ENCODE data around the gene TIGD6. TPM values are rescaled to one million over a fixed set of nuclear protein-coding genes. Genes with fewer than 3 reads are reported as not detected.

The TIGD6 gene
- total and polyA plus RNA-seq, 9 of the 15 experiments (the other 6 are each of a cell fraction or from before 2014, with no cell fraction given), result 1.8 to 6.3 (median 3.9) TPM

GRCh38 chr5:150001660-150002486 lies 1.4 kb upstream of the TIGD6 start (continued):
- TF ChIP-seq JUND (IDR thresholded peaks at IDR 0.05; ENCODE audit: borderline replicate concordance, low read depth, low read length), result no peak
- TF ChIP-seq JUND (tag; IDR thresholded peaks at IDR 0.05; ENCODE audit: borderline replicate concordance, low read depth, low read length), result 0 out of 3 replicates have a peak, but pooled peaks have one; percentile 18
- TF ChIP-seq ATF1 (CRISPR knock-in tag; IDR thresholded peaks at IDR 0.05), result no peak
- 0 out of 2 replicates have a peak, but pooled peaks have one; percentile 14 for TF ChIP-seq ATF1 (tag; IDR thresholded peaks at IDR 0.05)
- TF ChIP-seq NR2C1 (IDR thresholded peaks at IDR 0.05), result no peak
- no peak for TF ChIP-seq NR2C1 (tag; IDR thresholded peaks at IDR 0.05)
- TF ChIP-seq TAL1 (IDR thresholded peaks at IDR 0.05), result no peak
- 0 out of 2 replicates have a peak, but pooled peaks have one; percentile 9 for TF ChIP-seq CEBPB (tag; IDR thresholded peaks at IDR 0.05)
- TF ChIP-seq RAD21 (CRISPR knock-in tag; conservative IDR thresholded peaks at IDR 0.05 in 1 of 2, IDR thresholded peaks at IDR 0.05 in 1 of 2), result peak in 1 of 2 experiments; percentile 42; a peak in 2 of 4 replicates
- no peak for TF ChIP-seq ZC3H4 (CRISPR knock-in tag; IDR thresholded peaks at IDR 0.05; ENCODE audit: borderline replicate concordance)
- no peak for TF ChIP-seq NR2C2 (CRISPR knock-in tag; IDR thresholded peaks at IDR 0.05)
- TF ChIP-seq NR2C2 (tag; IDR thresholded peaks at IDR 0.05), result no peak
- TF ChIP-seq E2F8 (IDR thresholded peaks at IDR 0.05; ENCODE audit: low read depth, partially characterized antibody), result no peak
- TF ChIP-seq BRF1 (IDR thresholded peaks at IDR 0.05; ENCODE audit: borderline replicate concordance, extremely low read depth, insufficient read length), result no peak
- no peak for TF ChIP-seq SREBF2 (CRISPR knock-in tag; IDR thresholded peaks at IDR 0.05)
- TF ChIP-seq TBP (optimal IDR thresholded peaks at IDR 0.05; ENCODE audit: low read depth, low read length), result no peak
- TF ChIP-seq NRF1 (conservative IDR thresholded peaks at IDR 0.05 in 1 of 2, IDR thresholded peaks at IDR 0.05 in 1 of 2), result peak; percentile 61 to 62
- no peak for TF ChIP-seq TARDBP (IDR thresholded peaks at IDR 0.05)
- no peak for TF ChIP-seq ZNF592 (IDR thresholded peaks at IDR 0.05)
- TF ChIP-seq TCFL5 (CRISPR knock-in tag; conservative IDR thresholded peaks at IDR 0.05), result no peak
- TF ChIP-seq BCOR (IDR thresholded peaks at IDR 0.05), result no peak
- TF ChIP-seq PURB (CRISPR knock-in tag; IDR thresholded peaks at IDR 0.05; ENCODE audit: low read depth), result no peak
- 0 out of 2 replicates have a peak, but pooled peaks have one; percentile 38 for TF ChIP-seq CXXC5 (CRISPR knock-in tag; IDR thresholded peaks at IDR 0.05)
- TF ChIP-seq FOXJ2 (tag; IDR thresholded peaks at IDR 0.05), result no peak
